NOMO-1 (cell line): ENCODE data around the gene PITX1.

Source experiments
- DNase-seq, 2 experiments: peaks; one replicate each; lab custom pipeline; 2025; ENCODE audit not compliant: unreplicated experiment in 2 of 2; lab: John Stamatoyannopoulos, UW

PITX1 gene

DNA sequence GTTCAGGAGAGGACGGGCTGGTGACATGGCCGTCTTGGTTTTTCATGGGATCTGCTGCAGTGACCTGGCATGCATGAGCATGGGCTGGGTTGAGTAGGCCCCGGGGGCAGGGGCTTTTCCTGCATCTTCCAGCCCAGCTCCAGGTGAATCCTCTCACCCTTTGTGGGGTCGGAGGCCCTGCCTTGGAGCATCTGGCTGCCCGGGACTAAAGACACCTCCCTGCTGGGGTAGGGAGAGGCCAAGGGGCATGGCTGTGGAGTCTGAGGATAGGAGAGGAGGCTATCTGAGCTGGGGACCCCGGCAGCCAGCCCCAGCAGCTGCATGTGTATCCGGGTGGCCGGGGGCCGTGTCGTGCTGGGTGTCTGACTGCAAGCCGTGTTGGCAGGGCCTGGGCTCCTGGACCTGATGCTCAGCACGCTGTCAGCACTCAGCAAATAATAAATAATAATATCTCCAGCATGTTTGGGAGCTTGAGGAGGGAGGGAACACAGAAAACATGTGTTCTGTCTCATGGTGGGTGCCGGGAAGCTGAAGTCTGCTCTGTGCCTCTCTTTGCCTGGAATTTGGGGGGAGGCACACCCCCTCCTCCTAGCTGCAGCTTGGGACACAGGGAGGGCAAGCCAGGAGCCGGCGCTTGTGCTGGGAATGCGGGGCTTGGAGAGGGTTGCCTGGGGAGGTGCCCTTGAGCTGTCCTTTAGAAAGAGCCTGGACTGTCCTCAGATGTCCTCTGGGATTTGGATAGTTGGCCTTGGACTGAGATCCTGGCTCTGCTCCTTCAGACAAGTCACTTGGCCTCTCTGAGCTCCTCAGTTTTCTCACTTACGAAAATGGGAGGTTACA is 28.4 kb upstream of the PITX1 start:
- no peak for DNase-seq

DNA sequence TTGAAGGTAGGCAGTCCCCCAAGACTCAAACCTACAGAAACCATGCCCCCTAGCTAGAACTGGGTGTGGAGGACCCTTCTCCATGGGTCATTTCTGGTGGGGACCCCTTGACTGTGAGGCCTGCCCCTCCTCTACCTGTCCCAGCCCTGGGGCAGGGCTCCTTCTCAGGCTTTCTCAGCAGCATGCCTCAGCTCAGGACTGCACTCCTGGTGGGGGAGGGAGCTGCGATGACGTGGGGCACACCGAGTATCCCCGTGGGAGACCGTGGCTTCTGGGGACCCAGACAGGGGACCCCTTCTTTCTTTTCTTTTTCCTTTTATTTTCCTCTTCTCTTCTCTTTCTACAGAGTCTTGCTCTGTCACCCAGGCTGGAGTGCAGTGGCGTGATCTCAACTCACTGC is 27.0 kb upstream of the PITX1 start:
- DNase-seq, result no peak

DNA sequence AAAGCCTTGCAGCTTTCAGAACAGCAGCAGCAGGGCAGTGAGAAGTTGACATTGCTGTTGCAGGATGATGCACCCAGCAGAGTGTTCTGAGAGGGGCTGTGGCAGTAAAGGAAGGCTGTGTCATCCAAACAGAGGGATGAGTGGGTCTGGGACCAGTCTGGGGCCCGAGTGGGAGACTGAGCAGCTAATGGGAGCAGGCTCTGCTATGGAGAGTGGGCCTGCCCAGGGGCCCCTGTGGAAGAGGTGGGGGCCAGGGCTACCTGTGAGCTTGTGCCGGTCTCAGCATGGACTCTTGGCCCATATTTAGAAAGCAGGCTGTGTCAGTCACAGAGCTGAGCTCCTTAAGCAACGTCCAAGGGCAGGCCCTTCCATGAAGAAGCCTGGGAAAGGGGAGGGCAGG is 26.0 kb upstream of the PITX1 start:
- no peak for DNase-seq

DNA sequence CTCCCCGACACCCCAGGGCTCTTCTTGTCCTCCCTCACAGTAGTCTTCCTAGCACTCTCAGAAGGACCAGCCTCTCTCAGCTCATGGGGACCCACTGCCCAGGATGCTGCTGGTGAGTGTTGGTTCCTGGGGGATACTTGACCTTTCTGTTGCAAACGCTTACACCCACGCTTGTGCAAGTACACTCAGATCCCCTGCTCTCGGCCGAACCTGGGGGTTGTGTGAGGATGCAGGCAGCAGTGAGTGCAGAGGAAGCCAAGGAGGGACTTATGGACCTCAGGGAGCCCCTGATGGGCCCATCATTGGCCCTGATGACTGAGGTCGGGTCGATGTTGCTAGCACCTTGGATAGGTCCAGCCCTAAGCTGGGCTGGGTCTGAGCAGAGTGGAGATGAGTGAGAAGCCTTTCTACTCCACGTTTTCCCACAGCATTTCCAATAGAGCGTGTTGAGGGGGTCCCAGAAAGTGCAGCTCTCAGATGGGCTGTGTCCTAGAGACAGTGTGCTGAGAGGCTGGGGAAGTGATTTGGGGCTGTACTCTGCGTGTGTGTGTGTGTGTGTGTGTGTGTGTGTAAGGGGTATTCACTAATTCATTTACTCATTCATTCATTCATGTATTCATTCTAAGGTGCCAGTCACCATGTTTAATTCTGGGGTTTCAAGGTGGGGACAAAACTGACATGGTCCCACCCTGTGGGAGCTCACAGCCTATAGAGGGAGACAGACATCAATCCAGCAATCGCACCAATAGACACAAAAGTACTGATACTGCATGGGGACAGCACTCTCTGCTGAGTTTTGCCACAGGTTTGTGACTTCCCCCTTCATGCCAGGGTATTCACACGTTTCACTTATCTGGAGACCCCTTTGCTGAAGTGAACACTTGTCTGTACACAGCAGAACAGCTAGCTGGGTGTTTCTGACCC is 25.2 kb upstream of the PITX1 start:
- DNase-seq, result no peak

DNA sequence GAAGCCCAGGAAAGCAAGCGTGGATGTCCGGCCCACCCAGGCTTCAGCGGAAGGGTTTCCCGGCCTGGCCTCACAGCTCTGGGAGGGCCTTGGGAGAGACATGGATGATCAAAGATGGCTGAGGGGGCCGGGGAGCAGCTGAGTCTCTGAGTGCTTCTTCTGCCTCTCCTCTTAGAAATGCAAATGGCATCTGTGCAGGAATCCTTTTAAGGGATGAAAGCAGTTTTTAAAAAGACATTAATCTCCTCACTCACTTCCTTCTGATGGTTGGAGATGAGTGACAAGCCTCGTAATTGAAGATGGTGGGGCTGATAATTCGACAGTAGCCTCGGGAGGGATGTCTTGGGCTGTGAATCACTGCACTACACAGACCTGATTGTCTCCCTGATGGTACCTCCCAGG is 24.3 kb upstream of the PITX1 start:
- no peak for DNase-seq

DNA sequence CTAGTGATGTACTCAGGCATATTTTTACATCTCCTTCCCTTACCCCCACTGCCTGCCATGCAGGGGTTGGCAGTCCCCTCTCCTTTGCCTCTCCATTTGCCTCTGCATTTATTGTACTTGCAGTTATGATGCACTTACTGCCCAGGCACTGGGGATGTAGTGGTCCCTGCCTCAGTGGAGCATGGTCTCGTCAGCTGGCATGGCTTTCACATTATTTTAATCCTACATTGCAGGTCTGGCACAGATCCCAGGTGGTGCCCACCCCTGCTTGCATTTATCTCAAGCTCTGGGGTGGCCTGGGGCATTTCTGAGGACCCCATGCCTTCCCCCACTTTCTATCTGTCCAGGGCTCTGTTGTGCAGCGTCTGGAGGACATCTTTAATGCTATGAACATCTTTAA is 23.2 kb upstream of the PITX1 start:
- no peak for DNase-seq

DNA sequence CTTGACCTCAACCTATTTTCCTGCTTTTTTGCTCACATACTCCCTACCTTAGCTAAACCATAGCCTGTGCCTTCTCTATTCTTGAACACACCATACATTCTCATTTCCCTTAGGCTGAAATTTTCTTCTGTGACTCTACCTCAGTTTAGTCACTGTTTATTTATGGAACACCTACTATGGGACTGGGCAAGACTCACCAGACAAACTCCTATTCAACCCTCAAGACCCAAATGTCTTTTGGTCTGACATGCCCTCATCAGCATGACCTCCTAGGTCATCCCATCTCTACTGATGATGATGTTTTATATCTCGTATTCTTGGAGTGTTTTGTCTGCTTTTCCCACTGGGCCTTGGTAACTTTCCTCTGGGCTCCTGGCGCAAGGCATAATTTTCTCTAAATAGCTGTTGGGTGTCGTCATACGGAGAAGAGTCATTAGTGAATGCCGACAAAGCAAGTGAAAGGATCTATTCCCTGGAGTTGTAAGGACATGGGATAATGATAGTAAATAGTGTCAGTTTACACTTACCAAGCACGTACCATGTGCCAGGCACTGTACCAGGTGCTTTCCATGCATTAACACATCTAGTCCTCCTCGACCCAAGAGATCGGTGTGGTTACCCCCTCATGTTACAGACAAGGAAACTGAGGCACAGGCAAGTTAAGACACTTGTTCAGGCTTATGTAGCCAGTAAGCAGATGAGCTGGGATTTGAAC is 22.4 kb upstream of the PITX1 start:
- no peak for DNase-seq

DNA sequence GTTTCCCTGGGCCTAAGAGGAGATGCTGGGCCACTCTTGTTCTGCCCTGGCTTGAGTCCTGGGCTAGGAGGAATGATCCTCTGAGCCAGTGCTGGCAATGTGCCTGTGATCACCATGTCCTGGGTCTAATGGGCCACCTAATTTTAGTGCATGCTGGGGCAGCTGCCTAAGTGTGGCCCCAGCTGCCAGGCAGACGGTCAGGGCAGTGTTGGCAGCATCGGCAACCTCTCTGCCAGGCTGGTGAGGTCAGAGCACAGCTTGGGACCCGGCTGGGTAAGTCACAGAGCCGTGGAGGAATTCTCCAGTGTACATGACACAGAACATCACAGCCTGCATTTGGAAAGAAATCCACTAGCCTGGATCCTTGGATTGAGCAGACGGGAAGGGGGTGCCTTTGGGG is 21.4 kb upstream of the PITX1 start:
- DNase-seq, result no peak

DNA sequence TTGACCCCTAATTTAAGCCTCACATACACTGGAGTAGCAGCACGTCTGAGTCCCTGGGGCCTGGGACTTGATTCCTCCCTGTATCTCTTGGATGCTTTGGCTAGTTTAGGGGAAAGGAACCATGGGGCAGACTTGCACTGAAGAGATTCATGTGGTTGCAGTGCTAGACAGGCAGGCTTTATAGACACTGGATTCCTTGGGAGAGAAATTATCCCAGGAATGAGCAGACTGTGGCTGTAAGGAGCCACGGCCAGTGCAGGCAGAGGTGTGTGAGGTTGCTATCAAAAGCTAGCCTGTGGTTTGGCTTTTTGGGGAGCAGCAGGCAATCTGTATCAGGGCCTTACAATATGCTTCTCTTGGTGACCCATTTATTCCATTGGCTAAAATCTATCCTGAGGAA is 20.5 kb upstream of the PITX1 start:
- no peak for DNase-seq

DNA sequence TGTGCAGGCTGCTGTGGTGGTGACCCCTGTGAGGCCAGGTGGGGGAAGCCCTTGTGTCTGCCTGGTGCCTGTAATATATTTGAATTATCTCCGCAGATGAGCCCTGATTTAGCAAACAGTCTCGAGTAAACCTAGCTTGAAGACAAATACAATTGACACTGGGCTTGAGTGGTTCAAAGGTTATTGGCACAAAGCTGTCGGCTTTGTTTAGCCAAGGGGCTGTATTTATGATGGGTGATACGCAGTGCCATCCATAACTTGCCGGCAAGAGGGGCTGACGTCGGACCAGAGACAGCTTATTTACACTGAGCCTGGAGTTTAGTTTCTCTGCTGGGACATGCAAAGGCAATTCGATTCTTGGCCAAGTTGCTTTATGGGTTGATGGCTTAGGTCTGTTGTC is 20.0 kb upstream of the PITX1 start:
- DNase-seq, result no peak

DNA sequence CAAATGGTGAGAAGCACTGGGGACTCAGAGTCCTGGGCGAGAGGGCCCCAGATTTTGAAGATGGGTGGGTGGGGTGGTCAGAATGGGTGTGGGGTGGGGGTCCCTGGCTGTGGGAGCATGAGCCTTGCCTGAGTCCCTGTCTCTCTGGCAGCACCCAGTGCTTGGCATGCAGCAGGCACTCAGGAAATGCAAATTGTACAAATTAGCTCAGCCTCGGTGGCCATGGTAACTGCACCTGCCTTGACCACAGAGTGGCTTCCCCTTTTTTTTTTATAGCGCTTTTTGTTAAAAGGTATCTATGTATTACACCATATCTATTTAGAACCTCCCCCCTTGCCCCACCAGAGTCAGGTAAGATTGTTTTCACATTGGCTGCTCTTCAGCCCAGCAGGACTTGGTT is 19.2 kb upstream of the PITX1 start:
- peak; percentile 25 to 54 for DNase-seq

DNA sequence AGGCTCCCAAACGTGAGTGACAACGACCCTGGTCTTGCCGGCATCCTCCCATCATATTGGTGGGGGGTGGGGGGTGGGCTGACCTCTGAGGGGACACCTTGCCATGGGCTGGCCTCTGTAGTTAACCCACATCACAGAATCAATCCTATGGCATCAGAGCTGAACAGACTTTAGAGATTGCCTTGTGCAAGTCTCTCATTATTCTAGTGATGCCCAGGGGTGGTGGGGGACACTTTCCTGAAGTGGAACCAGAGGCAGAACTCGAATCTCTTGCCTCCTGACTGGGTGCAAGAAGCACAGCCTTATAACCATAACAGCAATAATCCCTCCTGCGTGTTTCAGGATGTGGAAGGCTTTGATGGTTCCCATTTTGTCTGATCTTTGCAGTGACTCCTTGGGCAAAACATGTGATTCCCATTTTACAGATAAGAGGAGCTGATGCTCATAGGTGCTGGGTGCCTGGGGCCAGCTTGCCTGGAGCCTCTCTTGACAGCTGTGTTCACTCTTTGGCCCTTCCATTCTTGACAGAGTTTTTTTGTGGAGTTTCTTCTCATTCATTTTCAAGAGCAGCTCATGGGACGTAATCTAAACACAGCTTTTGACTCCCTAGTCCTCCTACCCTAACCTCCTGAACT is 18.6 kb upstream of the PITX1 start:
- no peak for DNase-seq

DNA sequence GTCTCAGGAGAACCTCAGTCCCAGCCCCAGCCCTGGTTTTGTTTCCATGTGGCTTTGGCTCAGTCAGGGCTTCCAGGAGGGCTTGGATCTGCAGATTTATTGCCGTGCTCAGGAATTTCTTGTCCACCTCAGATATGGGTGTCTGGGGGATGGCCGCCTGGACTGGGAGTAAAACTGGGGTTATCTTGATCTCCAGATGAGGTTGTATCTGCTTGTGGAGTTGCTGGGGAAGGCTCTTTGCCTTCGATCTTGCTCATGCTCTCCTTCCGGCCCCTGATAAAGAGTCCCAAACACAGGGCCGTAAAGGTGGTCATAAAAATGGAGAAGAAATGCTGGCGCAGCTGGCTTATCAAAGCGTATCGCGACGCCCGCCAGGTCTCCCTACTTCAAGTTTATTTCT is 17.8 kb upstream of the PITX1 start:
- no peak for DNase-seq

DNA sequence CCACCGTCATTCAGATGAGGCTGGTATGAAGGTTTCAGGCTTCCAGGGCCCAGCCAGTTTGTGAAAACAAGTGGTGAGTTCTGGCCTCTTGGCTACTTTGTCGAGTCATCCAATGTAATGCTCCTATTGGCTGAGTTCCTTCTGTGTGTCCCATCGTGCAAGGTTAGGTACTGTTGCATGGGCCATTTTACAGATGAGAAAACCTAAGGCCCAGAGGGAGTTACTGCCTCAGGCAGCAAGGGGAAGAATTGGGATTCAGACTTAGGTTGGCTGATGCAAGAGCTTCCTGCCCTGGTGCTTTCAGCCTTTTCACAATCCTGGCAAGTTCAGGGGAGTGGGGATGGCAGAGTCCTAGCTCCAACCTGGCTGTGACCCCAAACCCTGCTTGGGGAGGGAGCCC is 17.4 kb upstream of the PITX1 start:
- no peak for DNase-seq

DNA sequence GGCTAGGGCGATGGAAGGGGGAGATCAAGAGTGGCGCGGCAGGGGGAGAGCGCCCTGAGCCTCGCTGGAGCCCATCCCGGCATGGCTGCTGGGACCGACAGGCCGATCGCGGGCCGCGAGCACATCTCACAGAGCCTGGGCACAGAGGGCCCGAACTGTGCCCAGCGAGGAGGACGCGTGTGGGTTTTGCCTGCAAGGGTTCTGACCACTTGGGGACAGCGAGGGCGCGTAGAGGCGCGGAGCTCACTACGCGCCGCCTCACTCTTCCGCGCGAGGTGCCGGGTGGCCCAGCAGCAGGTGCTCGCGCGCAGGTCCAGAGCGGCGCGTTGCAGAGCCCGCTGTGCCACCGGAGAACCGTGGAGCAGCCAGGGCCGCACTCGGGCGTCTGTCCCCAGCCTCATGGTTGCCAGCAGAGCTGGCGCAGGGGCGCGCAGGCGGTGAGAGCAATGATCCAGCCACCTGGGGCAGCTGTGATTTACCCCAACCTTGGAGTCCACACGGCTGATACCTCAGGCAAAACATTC is 16.3 kb upstream of the PITX1 start:
- DNase-seq, result no peak

DNA sequence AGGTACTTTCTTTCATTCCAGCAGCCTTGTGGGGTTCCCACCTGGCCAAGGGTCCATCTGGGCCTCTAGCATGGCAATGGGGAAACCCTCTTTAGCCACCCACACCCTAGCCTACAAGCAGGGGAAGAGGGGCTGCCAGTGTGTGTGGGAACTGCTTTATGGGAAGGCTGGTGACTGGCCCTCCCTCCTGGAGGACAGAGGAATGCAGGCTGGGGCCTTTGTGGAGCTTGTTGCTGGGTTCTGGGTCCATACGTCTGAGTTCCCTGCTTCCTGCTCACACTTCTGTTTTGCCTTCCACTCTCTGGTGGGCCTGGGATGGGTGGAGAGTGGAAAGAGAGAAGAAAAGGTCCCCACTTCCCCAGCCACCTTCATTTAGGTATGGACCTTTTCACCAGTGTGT is 14.9 kb upstream of the PITX1 start:
- no peak for DNase-seq

DNA sequence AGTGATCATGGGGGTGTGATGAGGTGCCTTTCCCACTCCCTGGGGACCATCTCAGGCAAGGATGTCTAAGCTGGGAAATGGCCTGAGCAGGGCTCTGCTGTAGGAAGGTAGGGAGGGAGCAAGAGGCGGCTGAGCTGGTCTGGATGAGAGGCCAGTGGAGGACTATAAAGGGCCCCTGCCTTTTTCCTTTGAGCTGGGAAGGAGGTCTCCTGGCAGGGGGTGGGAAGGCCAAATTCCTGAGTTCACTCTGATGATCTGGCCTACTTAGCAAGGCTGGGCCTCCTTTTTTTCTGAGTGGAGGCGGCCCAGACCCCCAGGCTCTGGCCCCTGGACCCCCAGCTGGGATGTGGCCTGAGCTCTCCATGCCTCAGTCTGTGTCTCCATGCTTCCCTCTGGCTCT is 14.3 kb upstream of the PITX1 start:
- DNase-seq, result no peak

DNA sequence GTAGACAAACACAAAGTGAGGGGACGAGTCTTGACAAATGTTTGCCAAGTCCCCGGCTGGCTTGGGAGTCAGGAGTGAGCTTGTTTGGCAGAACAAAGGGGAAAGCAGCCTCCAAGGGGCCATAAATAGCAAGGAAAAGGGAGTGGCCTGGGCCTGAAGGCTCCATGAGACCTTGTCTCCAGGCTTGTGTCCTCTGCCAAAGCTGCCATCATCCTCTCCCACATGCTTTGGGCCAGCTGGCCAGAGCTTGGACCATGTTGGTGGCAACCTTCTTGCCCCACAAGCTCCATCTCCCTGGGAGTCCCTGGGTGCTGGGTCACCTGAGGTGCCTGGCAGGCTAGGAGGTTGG is 13.3 kb upstream of the PITX1 start:
- DNase-seq, result no peak

DNA sequence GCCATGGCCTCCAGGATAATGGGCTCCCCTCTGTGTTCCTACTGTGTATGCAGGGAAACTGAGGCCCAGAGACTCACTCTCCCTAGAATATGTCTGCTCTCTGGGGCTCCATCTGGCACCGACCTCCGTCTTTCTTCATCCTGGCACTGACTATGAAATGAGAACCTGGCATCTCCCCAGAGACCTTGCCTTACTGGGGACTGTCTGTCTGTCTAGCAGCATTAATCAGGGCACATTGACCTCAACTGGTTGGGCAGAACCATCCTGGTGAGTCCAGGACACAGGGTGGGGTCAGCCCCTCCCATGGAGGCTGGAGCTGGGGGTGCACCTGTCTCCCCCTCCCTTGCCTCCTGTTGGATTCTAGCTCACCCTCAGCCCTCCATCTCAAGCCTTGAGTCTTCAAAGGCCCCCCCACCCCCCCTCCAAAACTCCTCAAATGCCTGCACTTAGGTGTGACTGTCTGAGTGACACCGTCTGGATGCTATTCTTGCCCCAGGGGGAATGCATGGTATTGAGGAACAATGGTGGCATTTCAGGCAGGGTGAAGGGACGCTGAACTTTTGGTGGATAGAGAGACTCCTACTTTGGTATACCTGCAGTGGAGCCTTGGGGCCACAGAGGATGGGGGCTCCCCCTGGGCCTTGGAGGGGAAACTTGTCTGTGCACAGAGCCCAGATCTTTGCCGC is 12.8 kb upstream of the PITX1 start:
- DNase-seq, result no peak

DNA sequence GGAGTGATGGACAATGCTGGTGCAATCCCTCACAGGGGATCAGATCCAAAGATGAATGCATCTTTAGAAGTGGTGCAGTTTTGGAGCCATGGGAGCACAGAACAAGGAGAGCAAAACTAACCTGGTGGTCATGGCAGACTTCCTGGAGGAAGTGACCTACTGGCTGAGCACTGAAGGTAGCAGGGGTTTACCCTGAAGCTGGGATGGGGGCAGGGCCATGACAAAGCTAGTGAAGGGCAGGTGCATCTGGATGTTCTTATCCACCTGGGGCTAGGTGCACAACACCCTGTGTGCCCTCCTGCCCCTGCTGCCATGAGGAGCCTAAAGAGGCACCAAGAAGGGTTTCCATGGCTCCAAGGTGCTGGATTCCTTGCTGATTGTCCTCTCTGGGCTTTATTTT is 11.5 kb upstream of the PITX1 start:
- DNase-seq, result no peak
